Ovary (tissue), 3 donors: ENCODE measurements around the gene ZBTB34.

Source experiments
- CTCF ChIP-seq, 3 donors: fragments of 450-650 bp in 2 of 3; fragments of 200-600 bp in 1 of 3; IDR thresholded peaks; one replicate each; pipeline versions ENCODE4 v1.5.1 to v1.8.0; 2016 to 2022; ENCODE audit warnings: antibody characterized with exemption in 3 of 3, mild to moderate bottlenecking in 1 of 3
- EP300 ChIP-seq: sonication (generic); formaldehyde crosslinking; IDR thresholded peaks from one replicate; pipeline ENCODE4 v1.6.1; 2017; ENCODE audit warnings: antibody characterized with exemption
- POLR2A ChIP-seq: fragments of 450-650 bp; IDR thresholded peaks from one replicate; pipeline ENCODE4 v1.6.1; 2017; ENCODE audit warnings: antibody characterized with exemption, mild to moderate bottlenecking, moderate library complexity
- donor health status: DM: no; HTN: no; CAD: no.

DNA sequence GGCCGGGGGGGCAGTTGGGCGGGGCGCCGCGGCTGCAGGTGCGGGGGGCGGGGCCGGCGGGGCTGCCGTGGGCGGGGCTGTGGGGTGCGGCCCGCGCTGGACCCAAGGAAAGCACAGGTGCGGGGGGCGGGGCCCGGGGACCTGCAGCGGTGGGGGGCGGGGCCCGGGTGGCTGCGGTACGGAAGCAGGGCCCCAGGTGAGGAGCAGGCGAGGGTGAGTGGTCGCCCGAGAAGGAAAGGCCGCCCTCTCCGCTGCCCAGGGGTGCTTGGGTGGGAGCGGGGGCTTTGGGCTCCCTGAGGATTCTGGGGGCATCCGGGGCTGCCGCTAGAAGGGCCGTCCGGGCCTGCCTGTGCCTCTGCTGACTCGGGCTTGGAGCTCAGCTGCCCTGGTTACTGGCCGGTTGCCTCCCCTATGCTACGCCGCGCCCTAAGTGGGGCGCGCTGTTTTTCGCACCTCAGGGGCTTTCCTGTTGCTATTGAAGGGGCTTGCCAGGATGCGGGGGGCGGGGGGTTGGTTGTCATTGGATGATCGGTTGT is 54.9 kb downstream of the ZBTB34 start:
- no peak for TF ChIP-seq CTCF (IDR thresholded peaks at IDR 0.05)
- TF ChIP-seq POLR2A = no peak
- TF ChIP-seq EP300 = no peak
